HFF-Myc (cell line): ENCODE measurements around the gene ADSS1.

Source experiments
- DNase-seq: peaks from one replicate; pipeline ENCODE4 v3.0.0-alpha.2; 2011; ENCODE audit warnings: low read depth; ENCODE audit errors: extremely low read depth
- H3K4me3 ChIP-seq: replicated peaks from 2 replicates; pipeline ENCODE4 v1.5.1; 2011; ENCODE audit warnings: low read depth, mild to moderate bottlenecking, control low read depth, low read length
- TF ChIP-seq, protein P1 (sequence below): IDR thresholded peaks from 2 replicates; pipeline ENCODE4 v1.5.1; 2012; ENCODE audit warnings: mild to moderate bottlenecking, low read depth, low read length, control low read depth; ENCODE audit errors: missing control alignments

ADSS1 gene

DNA sequence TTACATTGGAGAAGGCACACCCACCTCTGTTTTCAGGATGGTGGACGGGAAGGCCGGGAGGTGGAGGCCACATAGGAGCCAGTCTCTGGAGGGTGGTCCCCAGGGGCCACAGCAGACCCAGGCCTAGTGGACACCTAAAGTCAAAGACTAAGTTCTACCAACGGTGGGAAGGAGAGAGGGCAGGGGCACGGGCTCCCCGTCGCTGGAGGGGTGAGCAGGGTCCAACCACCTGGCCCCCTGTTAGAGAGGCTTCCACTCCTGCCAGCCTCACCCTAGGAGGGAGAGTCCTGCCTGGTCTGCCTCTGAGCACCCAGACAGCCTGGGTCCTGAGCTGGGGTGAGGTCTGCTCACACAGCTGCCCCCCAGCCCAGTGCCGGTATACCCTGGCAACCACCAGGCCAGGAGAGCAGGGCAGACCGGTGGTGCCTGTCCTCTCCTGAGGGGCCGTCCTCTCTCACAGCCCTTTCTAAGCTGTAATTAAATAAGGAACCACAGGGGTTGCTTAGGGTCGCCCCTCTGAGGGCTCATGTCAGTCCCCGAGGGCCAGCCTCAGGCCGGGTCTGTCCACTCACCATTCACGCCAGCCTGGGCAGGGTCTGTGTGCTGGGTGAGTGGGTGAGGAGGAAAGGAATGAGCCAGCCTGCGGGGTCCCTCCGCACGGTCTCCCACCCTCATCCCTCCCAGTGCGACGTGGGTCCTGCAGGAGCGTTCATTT lies 32.3 kb upstream of the ADSS1 start:
- peak overlapping the region; percentile 91 for H3K4me3 ChIP-seq
- DNase-seq = no peak
- TF ChIP-seq, protein P1, sequence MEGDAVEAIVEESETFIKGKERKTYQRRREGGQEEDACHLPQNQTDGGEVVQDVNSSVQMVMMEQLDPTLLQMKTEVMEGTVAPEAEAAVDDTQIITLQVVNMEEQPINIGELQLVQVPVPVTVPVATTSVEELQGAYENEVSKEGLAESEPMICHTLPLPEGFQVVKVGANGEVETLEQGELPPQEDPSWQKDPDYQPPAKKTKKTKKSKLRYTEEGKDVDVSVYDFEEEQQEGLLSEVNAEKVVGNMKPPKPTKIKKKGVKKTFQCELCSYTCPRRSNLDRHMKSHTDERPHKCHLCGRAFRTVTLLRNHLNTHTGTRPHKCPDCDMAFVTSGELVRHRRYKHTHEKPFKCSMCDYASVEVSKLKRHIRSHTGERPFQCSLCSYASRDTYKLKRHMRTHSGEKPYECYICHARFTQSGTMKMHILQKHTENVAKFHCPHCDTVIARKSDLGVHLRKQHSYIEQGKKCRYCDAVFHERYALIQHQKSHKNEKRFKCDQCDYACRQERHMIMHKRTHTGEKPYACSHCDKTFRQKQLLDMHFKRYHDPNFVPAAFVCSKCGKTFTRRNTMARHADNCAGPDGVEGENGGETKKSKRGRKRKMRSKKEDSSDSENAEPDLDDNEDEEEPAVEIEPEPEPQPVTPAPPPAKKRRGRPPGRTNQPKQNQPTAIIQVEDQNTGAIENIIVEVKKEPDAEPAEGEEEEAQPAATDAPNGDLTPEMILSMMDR = no peak

DNA sequence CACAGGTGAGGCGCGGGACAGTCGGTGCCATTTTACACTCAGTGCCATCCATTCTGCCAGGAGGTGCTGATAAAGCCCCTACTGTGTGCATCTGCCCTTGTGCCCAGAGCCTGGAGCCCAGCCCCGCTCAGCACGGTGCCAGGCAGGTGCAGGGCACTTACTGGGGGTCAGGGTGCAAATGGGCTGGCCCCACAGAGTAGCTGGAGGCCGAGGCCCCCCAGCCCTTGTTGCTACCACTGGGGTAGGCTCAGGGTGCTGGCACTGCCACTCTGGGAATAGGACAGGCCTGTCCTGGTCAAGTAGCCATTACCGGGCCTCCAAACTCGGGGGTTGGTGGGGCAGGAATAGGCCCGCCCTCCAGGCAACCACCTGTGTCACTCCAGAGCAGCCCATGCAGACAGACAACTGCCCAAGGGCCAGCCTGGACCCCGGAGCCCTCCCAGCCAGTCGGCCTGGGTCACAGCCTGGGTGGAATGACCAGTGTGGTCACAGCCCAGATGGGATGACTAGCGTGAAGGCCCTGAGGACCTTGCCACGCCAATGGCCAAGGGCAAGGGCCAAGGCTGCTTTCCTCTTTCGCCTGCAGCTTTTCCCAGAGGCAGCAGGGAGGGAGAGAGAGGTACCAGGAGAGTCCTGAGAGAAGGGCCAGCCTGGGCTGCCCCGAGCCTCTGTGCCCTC lies 31.6 kb upstream of the ADSS1 start:
- H3K4me3 ChIP-seq = no peak overlapping the region; the same call in 1 of the 2 replicates
- TF ChIP-seq, protein P1 = no peak
- no peak for DNase-seq

DNA sequence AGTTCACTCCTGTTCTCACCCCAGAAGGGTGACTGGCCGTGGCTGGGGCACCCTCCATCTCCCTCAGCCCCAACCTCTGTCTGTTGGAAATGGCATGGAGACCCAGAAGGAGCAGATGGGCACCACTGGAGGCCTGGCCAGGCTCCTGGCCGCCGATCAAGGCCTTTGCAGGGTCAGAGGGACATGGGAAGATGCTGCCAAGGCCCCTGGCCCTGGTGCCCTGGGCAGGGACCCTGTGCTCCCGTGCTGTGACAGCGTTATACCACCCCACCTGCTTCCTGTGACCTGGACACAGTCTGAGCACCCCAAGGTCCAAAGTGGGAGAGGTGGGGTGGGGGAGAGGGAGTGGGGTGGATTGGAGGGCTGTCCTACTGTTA lies 31.1 kb upstream of the ADSS1 start:
- TF ChIP-seq, protein P1 = no peak
- H3K4me3 ChIP-seq = no peak overlapping the region
- no peak for DNase-seq

DNA sequence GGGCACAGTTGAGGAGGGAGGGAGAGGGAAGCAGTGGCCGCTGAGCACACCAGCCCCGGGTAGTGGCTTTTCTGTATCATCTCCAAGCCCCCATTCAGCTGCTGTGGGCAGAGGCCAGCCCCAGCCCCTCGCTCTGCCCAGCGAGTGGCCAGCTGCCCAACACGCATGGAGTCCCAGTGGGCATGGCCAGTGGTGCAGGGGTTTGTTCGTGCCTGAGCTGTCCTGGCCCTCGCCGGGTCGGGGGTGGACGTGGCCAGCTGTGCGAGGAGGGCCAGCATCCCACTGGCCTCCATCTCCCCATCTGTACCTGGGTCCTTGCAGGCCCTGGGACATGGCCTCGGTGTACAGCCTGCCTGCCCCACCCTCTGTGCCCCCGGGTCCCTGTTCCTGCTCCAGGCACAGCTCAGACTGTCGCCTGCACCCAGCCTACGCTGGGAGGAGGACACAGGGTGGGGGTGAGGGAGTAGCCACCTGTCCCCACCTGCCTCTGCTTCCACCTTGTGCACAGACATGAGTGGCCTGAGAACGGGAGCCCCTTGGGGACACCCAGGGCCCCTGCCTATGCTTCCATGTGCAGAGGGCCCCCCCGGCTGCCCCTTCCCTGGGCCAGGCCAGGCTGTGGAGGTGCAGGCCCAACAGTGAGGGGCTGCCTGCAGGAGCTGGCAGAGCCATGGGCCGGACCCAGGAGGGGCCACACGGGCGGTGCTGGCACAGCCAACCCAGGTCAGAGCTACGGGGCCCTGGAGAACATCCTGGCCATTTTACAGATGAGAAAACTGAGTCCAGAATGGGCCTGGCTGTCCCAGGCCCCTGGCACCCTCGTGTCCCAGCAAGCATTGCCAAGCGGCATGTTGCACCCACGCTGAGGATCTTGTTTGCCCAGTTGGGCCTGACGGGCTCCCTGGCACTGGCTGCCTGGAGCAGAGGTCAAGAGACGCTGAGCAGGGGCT lies 30.3 kb upstream of the ADSS1 start:
- H3K4me3 ChIP-seq = no peak overlapping the region
- no peak for DNase-seq
- TF ChIP-seq, protein P1 = no peak

DNA sequence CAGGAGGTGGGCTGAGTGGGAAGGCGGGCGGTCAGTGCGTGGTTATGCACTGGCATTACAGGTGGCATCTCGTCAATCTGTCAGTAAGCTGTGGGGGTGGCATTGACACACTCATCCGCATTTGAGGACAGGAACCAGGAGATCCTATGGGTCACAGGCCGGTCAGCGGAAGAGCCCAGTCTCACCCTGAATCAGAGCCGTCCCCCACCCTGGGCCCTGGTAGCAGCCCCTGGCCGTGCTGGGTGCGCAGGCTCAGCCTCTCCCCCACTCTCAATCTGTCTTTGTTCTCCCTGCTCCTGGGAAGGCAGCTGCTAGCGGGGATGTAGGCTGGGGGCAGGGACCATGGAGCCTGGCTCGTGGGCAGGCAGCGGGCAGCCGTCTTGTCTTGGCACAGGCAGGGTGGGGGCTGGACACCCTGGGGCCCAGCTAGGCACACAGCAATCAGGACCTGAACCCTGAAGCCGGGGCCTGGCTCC lies 29.5 kb upstream of the ADSS1 start:
- TF ChIP-seq, protein P1 = no peak
- no peak overlapping the region for H3K4me3 ChIP-seq
- DNase-seq = no peak

DNA sequence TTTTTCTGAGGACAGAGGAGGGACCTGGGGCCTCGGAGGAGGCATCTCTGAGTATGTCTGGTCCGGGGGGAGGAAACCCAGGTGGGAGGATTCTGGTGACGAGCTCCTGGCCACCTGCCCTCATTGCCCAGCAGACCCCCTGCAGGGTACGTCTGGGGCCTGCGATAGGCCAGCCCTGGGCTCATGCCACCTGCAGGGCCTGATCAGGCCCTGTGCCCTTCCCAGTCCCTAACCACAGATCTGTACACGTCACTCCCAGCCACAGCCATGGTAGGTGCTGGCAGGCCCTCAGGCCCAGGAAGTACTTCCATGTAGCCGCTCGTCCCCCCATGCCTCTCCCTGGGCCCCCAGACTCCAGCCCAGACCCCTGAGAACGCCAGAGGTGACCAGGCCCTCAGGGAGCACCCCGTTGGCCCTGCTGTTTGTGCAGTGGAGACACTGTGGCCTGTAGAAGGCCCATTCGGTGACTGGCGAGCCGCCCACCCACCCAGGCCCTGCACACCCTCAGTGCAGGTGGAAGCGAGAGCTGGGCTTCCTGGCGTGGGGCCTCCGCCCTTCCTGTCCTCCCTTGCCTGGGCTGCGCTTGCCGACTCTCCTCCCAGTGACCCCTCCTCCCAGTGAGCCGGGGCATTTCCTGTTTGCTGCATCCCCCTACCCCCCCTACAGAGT lies 28.9 kb upstream of the ADSS1 start:
- DNase-seq = no peak
- H3K4me3 ChIP-seq = no peak overlapping the region

More for the DNA sequence above, 28.9 kb upstream of the ADSS1 start:
- TF ChIP-seq, protein P1 = no peak
